HepG2 (cell line): ENCODE data around the gene TPRG1L. TPM values are rescaled to one million over a fixed set of nuclear protein-coding genes. Genes with fewer than 3 reads are reported as not detected.

Source experiments
- ATAC-seq: fragments of 200-7000 bp; cut with Tn5 transposase; 3 replicates; pipeline ENCODE4 v1.9.1; 2020; ENCODE audit warnings: mild to moderate bottlenecking, moderate library complexity
- BruUV-seq: library from RNA; stranded (reverse); fragments of 400-500 nt; replicated peaks from 2 replicates; lab custom pipeline; 2021; lab: Mats Ljungman, UMichigan
- CTCF ChIA-PET: fragments of 300-600 bp; formaldehyde crosslinking; extraction: SDS; loops from one replicate; lab custom pipeline; 2021; ENCODE audit warnings: low total read pairs, inconsistent platforms, low intra/inter-chr PET ratio; lab: Yijun Ruan, JAX
- POLR2A ChIA-PET: fragments of 350-600 bp; sonication (Branson Sonifier 250); formaldehyde crosslinking; loops from one replicate; lab custom pipeline; 2020; ENCODE audit warnings: antibody characterized with exemption, inconsistent platforms; lab: Yijun Ruan, JAX
- DNase-seq: peaks from one replicate; pipeline ENCODE4 v3.0.0-alpha.2; 2015; ENCODE audit warnings: low spot score
- FAIRE-seq: peaks from 3 replicates; lab custom pipeline; 2011; peaks lifted over from hg19 to GRCh38; lab: Jason Lieb, UNC
- H2AFZ ChIP-seq: one replicate; pipeline ENCODE4 v1.6.1; 2011; ENCODE audit warnings: low read length, inconsistent platforms
- H3K27ac ChIP-seq: fragments of 300-600 bp; 3 replicates; pipeline ENCODE4 v1.8.0; 2011; ENCODE audit warnings: mixed run types, mild to moderate bottlenecking, mixed read lengths, low read length, inconsistent platforms; ENCODE audit not compliant: insufficient read depth; ENCODE audit errors: extremely low read length
- H3K27me3 ChIP-seq, 2 experiments: fragments of 200-600 bp in 1 of 2; 2 replicates in 1 of 2; 3 replicates in 1 of 2; pipeline versions ENCODE4 v1.6.0 to v1.8.0; 2011; ENCODE audit warnings: low read length in 2 of 2, mild to moderate bottlenecking in 2 of 2, moderate library complexity in 2 of 2, inconsistent platforms in 1 of 2; ENCODE audit not compliant: insufficient read depth in 2 of 2, control insufficient read depth in 1 of 2
- H3K36me3 ChIP-seq, 2 experiments: fragments of 200-600 bp in 1 of 2; replicated peaks in 1 of 2; 2 replicates in 1 of 2; 3 replicates in 1 of 2; pipeline versions ENCODE4 v1.5.1 to v1.8.0; 2011; ENCODE audit warnings: low read length in 2 of 2, inconsistent platforms in 1 of 2; ENCODE audit not compliant: insufficient read depth in 2 of 2, control insufficient read depth in 1 of 2
- H3K4me1 ChIP-seq: 2 replicates; pipeline ENCODE4 v1.5.1; 2012; ENCODE audit warnings: low read length, inconsistent platforms; ENCODE audit not compliant: insufficient read depth
- H3K4me2 ChIP-seq: 2 replicates; pipeline ENCODE4 v1.6.0; 2011; ENCODE audit warnings: low read depth, low read length, inconsistent platforms
- H3K4me3 ChIP-seq, 3 experiments: fragments of 200-600 bp in 1 of 3; sonication (generic), shearing (Covaris generic) in 1 of 3; replicated peaks in 1 of 3; 2 replicates each; pipeline ENCODE4 v1.5.1; 2011 to 2016; ENCODE audit warnings: low read length in 3 of 3, inconsistent platforms in 2 of 3, low read depth in 2 of 3, mild to moderate bottlenecking in 2 of 3, control low read depth in 1 of 3, mixed read lengths in 1 of 3; ENCODE audit not compliant: insufficient read depth in 1 of 3
- H3K79me2 ChIP-seq: one replicate; pipeline ENCODE4 v1.6.1; 2011; ENCODE audit warnings: low read length, inconsistent platforms; ENCODE audit not compliant: insufficient read depth
- H3K9ac ChIP-seq: 2 replicates; pipeline ENCODE4 v1.6.0; 2011; ENCODE audit warnings: mild to moderate bottlenecking, low read depth, low read length, inconsistent platforms; ENCODE audit not compliant: insufficient read depth
- H3K9me3 ChIP-seq: 2 replicates; pipeline ENCODE4 v1.5.1; 2012; ENCODE audit warnings: mild to moderate bottlenecking, low read length
- H4K20me1 ChIP-seq: 2 replicates; pipeline ENCODE4 v1.6.0; 2011; ENCODE audit warnings: inconsistent platforms, mild to moderate bottlenecking, low read length, moderate library complexity; ENCODE audit not compliant: insufficient read depth
- ATF1 ChIP-seq: IDR thresholded peaks from 2 replicates; pipeline ENCODE4 v1.6.1; 2016; ENCODE audit warnings: mild to moderate bottlenecking, control low read depth
- ATRX ChIP-seq: sonication (generic); formaldehyde crosslinking; IDR thresholded peaks from 2 replicates; pipeline ENCODE4 v1.4.0; 2020; ENCODE audit warnings: missing genetic modification reagents, borderline replicate concordance
- DMTF1 ChIP-seq: sonication (generic); formaldehyde crosslinking; IDR thresholded peaks from 2 replicates; pipeline ENCODE4 v1.4.0; 2020; ENCODE audit warnings: mild to moderate bottlenecking, missing genetic modification reagents
- MBD4 ChIP-seq: IDR thresholded peaks from 2 replicates; pipeline ENCODE4 v1.6.1; 2012; ENCODE audit warnings: low read length, inconsistent platforms, borderline replicate concordance
- PAWR ChIP-seq: sonication (generic); formaldehyde crosslinking; IDR thresholded peaks from 2 replicates; pipeline ENCODE4 v1.4.0; 2020; ENCODE audit warnings: missing genetic modification reagents, mild to moderate bottlenecking, borderline replicate concordance
- PCBP2 ChIP-seq: fragments of 200-400 bp; formaldehyde crosslinking; optimal IDR thresholded peaks from 2 replicates; pipeline ENCODE3; 2018; ENCODE audit warnings: low read length, low read depth; ENCODE audit not compliant: poor library complexity, severe bottlenecking
- POLR2G ChIP-seq: fragments of 200-400 bp; formaldehyde crosslinking; IDR thresholded peaks from 2 replicates; pipeline ENCODE4 v1.6.1; 2018; ENCODE audit warnings: mild to moderate bottlenecking, low read depth, low read length, moderate library complexity
- RARA ChIP-seq: IDR thresholded peaks from 2 replicates; pipeline ENCODE4 v1.6.1; 2016; ENCODE audit warnings: missing genetic modification reagents, missing compliant biosample characterization
- ZBTB10 ChIP-seq: sonication (generic); formaldehyde crosslinking; IDR thresholded peaks from 2 replicates; pipeline ENCODE4 v1.4.0; 2020; ENCODE audit warnings: missing genetic modification reagents, borderline replicate concordance
- ZNF232 ChIP-seq: sonication (generic); formaldehyde crosslinking; IDR thresholded peaks from 2 replicates; pipeline ENCODE4 v1.4.0; 2020; ENCODE audit warnings: missing genetic modification reagents, borderline replicate concordance
- ZNF724P ChIP-seq: sonication (generic); formaldehyde crosslinking; IDR thresholded peaks from 2 replicates; pipeline ENCODE4 v1.8.0; 2022; ENCODE audit warnings: missing genetic modification reagents, borderline replicate concordance
- WGBS: methylation state at CpG from one replicate; pipeline ENCODE4 v1.1.6; 2017; ENCODE audit warnings: low lambda C conversion rate; 5-methylcytosine and 5-hydroxymethylcytosine counted together
- in situ Hi-C: cut with HindIII; loops from 2 replicates; pipeline ENCODE4 v1.10.0; 2017; ENCODE audit warnings: low pct_unique_long_range_greater_than_20kb; ENCODE audit not compliant: extremely low pct_ligation_motif_present
- intact Hi-C: fragments of 100-400 bp; cut with micrococcal nuclease; formaldehyde crosslinking; loops from one replicate; pipeline ENCODE4 v1.10.0; 2022; ENCODE audit not compliant: unreplicated experiment
- polyA plus RNA-seq, 8 experiments: library from polyadenylated mRNA; depleted of rRNA in 3 of 8; stranded (reverse) in 7 of 8; unstranded in 1 of 8; fragments of >200 nt; fragmentation: Illumina TruSeq in 4 of 8; extraction: Trizol in 4 of 8; gene quantifications; 2 replicates each; pipeline versions ENCODE4 v1.2.1 to v1.2.3, GENCODE V29; 2011 to 2016; ENCODE audit warnings: low read depth in 4 of 8, missing spikeins in 1 of 8, mixed read lengths in 1 of 8; ENCODE audit not compliant: insufficient read depth in 1 of 8
- total RNA-seq, 5 experiments: library from RNA; depleted of rRNA; stranded (reverse); fragments of >200 nt; fragmentation: Illumina TruSeq; extraction: Trizol; gene quantifications; 2 replicates each; pipeline ENCODE4 v1.2.3, GENCODE V29; 2016; ENCODE audit warnings: low read depth in 1 of 5

TPRG1L gene
- total and polyA plus RNA-seq, 2 of the 13 experiments (the other 11 are each of a cell fraction or from before 2014, with no cell fraction given) = 21.3 to 37.4 TPM

GRCh38 chr1:3676581-3677470 lies 52.0 kb downstream of the TPRG1L start:
- no peaks in the 10 kb centered on the region for H4K20me1 ChIP-seq
- no peak overlapping the region for H3K27ac ChIP-seq
- H3K4me2 ChIP-seq = no peak overlapping the region
- CTCF ChIA-PET = no interaction called here
- FAIRE-seq = no peak
- no peaks in the 10 kb centered on the region; a peak in 1 of 5 replicates for H3K27me3 ChIP-seq
- intact Hi-C loops = no loop called here
- no peaks in the 10 kb centered on the region for H3K79me2 ChIP-seq
- no peak overlapping the region for H3K4me3 ChIP-seq
- BruUV-seq = no TSS peak
- POLR2A ChIA-PET = interaction anchor here (1.1 kb wide), 1 partner anchor 95 kb away, joined by 3 read pairs; no protein-coding TSS in a partner anchor
- no peak overlapping the region for H2AFZ ChIP-seq
- 32% methylated on average over 4 of the region's 22 CpGs for WGBS
- no peak for DNase-seq
- no peak for TF ChIP-seq ATRX (CRISPR knock-in tag)
- TF ChIP-seq POLR2G = no peak
- TF ChIP-seq PCBP2 = no peak
- TF ChIP-seq MBD4 = no peak
- no peak for TF ChIP-seq PAWR (CRISPR knock-in tag)
- no peak for TF ChIP-seq ZNF232 (CRISPR knock-in tag)
- no peak for TF ChIP-seq DMTF1
- no peak for TF ChIP-seq RARA (CRISPR knock-in tag)
- TF ChIP-seq ZBTB10 (CRISPR knock-in tag) = no peak
- no peak for TF ChIP-seq ZNF724P (CRISPR knock-in tag)
- no peak for TF ChIP-seq ATF1 (CRISPR knock-in tag)
- no peaks in the 10 kb centered on the region for H3K36me3 ChIP-seq
- no peaks in the 10 kb centered on the region for H3K9me3 ChIP-seq
- ATAC-seq = no peak
- H3K4me1 ChIP-seq = no peaks in the 10 kb centered on the region
- H3K9ac ChIP-seq = no peak overlapping the region
- in situ Hi-C loops = no loop called here
